ENCODE measurements around the gene CCDC159.

Gene CCDC159

DNA sequence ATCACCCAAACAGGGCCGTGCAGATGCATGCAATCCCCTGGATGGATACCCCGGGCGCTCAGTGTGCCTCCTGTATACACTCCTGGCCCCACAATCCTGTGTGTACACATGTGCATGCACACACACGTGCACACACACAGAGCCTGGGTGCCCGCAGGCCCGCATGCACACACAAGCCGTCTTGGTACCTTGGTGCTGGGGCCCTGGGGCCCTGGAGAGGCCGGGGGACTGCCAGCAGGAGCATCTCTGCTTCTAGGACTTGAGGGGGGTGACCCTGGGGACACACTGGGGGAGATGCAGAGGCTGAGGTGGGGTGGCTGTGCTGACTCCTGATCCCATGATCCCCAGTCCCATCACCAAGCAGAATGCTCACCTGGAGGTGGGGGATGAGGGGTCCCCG, 53.3 kb downstream of the CCDC159 start:
- DNase-seq: no peak

DNA sequence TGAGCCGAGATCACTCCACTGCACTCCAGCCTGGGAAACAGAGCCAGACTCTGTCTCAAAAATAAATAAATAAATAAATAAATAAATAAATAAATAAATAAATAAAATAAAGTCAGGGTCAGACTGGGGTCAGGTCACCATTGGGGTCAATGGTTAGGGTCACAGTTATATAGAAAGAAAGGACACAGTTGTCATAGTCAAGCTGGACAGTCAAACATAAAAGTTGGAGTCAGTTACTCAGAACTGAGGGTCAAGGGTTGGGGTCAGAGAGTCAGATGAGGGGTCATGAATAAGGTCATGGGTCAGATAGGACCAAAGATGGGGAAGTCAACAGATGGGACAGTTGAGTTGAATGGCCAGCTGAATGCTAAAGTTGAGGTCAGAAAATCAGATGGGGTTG, 54.5 kb downstream of the CCDC159 start:
- DNase-seq: no peak

DNA sequence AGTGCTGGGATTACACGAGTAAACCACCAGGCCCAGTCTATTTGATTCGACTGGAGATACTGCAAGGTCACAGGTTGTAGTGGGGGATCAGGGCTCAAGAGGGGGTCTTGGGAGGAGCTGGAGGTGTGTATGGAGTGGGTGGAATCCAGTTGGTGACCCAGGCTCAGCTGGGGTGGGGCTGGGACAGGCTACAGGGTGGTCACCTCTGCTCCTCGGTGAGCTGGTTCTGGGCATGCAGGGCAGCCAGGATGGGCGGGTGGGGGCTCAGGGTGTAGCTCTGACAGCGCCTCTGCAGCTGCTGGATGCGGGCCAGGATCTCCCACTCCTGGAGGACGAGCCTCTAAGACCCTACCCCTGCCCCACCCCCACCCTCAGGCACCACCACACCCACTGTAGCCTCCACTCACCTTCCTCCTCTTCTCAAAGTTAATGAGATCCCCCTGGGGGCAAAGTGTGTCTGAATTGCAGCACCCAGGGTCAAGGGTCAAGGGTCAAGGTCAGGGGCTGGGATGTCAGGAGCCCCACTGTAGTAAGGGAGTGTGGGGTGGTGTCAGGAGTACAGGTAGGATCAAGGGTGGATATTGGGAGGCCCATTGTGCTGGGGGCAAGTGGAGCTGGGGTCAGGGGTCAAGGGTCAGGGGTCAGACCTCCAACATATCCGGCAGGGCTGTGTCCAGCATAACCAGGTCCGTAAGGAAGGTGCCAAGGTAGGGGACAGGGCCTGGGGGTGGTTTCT, 55.7 kb downstream of the CCDC159 start:
- no peak for DNase-seq
